Immature natural killer cell (primary cell): Measurements from ENCODE around the gene ACOT8. TPM values are rescaled to one million over a fixed set of nuclear protein-coding genes. Genes with fewer than 3 reads are reported as not detected.
"Not testable (repeated sequence)": the region's sequence is repeated elsewhere in the genome, so short reads cannot be mapped to it uniquely, and the experiment has no call there.

Experiments
- DNase-seq, 3 donors: peaks; one replicate each; pipeline ENCODE4 v3.0.0; 2022; ENCODE audit warnings: mixed read lengths in 1 of 3
- H3K27ac Mint-ChIP-seq, 6 donors: one replicate each; pipeline ENCODE4 v1.8.0; 2020; ENCODE audit warnings: mixed read lengths in 6 of 6, mild to moderate bottlenecking in 5 of 6, inconsistent platforms in 4 of 6, moderate library complexity in 3 of 6
- H3K27me3 Mint-ChIP-seq, 3 donors: one replicate each; pipeline ENCODE4 v1.8.0; 2020 to 2021; ENCODE audit warnings: low read depth in 3 of 3, mild to moderate bottlenecking in 3 of 3, mixed read lengths in 3 of 3, moderate library complexity in 3 of 3, inconsistent platforms in 1 of 3
- H3K36me3 Mint-ChIP-seq, 3 donors: one replicate each; pipeline ENCODE4 v1.8.0; 2020; ENCODE audit warnings: mixed read lengths in 3 of 3, inconsistent platforms in 2 of 3, mild to moderate bottlenecking in 2 of 3
- H3K4me1 Mint-ChIP-seq, 2 donors: one replicate each; pipeline ENCODE4 v1.8.0; 2020; ENCODE audit warnings: inconsistent platforms in 2 of 2, mild to moderate bottlenecking in 2 of 2, mixed read lengths in 2 of 2, moderate library complexity in 1 of 2
- H3K4me3 Mint-ChIP-seq, 5 donors: one replicate each; pipeline ENCODE4 v1.8.0; 2020; ENCODE audit warnings: mild to moderate bottlenecking in 5 of 5, mixed read lengths in 5 of 5, inconsistent platforms in 3 of 5, moderate library complexity in 3 of 5
- H3K9me3 Mint-ChIP-seq, 6 donors: one replicate each; pipeline ENCODE4 v1.8.0; 2020; ENCODE audit warnings: mild to moderate bottlenecking in 6 of 6, mixed read lengths in 6 of 6, inconsistent platforms in 4 of 6, moderate library complexity in 3 of 6
- polyA plus RNA-seq, 3 donors: library from polyadenylated mRNA; unstranded; fragments of 300-500 nt; fragmentation: Illumina TruSeq; gene quantifications; one replicate each; pipeline ENCODE4 v1.2.3, GENCODE V29; 2021

ACOT8 gene
- polyA plus RNA-seq, 3 donors from 2014 or later = 46.9 to 83.7 (median 50.2) TPM

DNA sequence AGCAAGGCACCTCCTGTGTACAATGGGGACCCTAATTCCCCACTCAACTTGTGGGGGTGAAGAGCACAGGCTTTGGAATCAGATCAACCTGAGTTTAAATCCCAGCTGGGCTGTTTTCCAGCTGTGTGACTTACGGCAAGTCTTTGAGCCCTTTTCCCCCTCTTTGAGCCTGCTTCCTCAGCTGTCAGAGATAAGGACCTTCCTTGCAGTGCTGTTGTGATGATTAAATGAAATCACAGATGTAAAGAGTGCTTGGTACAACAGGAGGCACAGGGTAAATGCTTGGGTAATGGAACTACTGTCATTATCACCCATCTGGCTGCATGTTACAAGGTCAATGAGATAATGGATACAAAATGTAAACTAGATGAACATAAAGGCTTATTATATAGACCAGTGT is 20.4 kb downstream of the ACOT8 start:
- Mint-ChIP-seq H3K4me1 (peaks cover 10 to 13% of the 10 kb centered on the region in 2 donors), H3K27ac (no peak overlapping the region), H3K9me3 (no peaks in the 10 kb centered on the region), H3K27me3 (no peaks in the 10 kb centered on the region), H3K4me3 (no peak overlapping the region), H3K36me3 (no peaks in the 10 kb centered on the region)
- DNase-seq = no peak

DNA sequence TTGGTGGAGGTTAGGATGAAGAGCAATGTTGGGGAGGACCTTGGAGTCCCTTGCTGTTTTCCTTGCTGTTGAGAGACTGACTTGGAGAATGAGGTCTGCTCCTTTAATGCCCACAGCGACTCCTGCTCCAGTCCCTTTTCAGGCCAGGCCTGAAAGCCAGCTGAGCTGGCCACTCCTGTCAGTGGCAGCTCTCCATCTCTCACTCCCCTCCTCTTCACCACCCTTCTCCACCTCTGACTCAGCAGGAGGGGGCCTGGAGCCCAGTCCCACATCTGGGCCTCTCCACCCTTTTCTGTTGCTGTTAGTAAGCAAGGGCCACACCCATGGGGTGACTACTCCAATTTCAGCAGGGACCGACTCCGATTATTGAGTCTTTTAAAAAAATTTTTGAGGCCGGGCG is 21.4 kb downstream of the ACOT8 start:
- Mint-ChIP-seq H3K4me1 (peaks cover 9 to 12% of the 10 kb centered on the region in 2 donors), H3K4me3 (peak overlapping the region in 2 of 5 donors; percentile 29 to 51), H3K9me3 (no peaks in the 10 kb centered on the region), H3K36me3 (no peaks in the 10 kb centered on the region), H3K27me3 (no peaks in the 10 kb centered on the region), H3K27ac (no peak overlapping the region)
- no peak for DNase-seq

DNA sequence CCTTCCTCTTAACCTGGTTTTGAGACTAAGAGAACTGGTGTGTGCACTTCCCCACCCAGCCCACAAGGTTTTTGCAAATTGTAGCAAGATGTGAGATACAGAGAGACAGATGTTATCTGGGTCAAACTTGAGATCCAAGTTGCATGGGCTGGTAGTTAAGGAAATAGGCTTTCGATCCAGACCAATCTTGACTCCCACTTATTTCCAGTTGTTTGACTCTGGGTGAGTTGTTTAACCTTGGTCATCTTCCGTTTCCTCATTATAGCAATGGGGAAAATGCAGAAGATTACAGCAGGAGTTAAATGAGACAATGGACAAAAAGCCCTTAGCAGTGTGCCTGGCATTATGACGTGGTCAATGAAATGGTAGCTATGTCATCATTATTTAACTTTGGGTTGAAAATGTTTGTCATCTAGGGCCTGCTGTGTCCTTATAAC is 21.8 kb downstream of the ACOT8 start:
- H3K27ac Mint-ChIP-seq = no peak overlapping the region
- peaks cover 9 to 12% of the 10 kb centered on the region in 2 donors for H3K4me1 Mint-ChIP-seq
- H3K27me3 Mint-ChIP-seq = no peaks in the 10 kb centered on the region
- no peaks in the 10 kb centered on the region for H3K36me3 Mint-ChIP-seq
- DNase-seq = no peak
- H3K4me3 Mint-ChIP-seq = peak overlapping the region in 4 of 5 donors; percentile 29 to 83 (median 56)
- no peaks in the 10 kb centered on the region for H3K9me3 Mint-ChIP-seq

DNA sequence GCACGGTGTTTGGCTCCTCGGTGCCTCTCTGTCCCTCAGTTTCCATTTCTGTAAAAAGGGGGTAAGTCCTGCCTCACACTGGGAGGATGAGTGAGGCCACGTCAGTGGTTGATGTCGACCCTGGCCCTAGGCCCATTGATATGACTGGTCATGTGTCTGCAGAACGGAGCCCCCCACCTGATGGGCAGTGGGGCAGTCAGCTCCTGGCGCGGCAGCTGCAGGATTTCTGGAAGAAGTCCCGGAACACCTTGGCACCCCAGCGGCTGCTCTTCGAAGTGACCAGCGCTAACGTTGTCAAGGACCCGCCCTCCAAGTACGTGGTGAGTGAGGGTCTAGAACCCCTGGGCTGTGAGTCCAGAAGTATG is 22.4 kb downstream of the ACOT8 start:
- DNase-seq = no peak
- H3K27me3 Mint-ChIP-seq = no peaks in the 10 kb centered on the region
- H3K4me1 Mint-ChIP-seq = peaks cover 9 to 12% of the 10 kb centered on the region in 2 donors
- no peaks in the 10 kb centered on the region for H3K36me3 Mint-ChIP-seq
- no peaks in the 10 kb centered on the region for H3K9me3 Mint-ChIP-seq
- H3K27ac Mint-ChIP-seq = no peak overlapping the region
- peak overlapping the region; percentile 60 to 83 (median 64) for H3K4me3 Mint-ChIP-seq

DNA sequence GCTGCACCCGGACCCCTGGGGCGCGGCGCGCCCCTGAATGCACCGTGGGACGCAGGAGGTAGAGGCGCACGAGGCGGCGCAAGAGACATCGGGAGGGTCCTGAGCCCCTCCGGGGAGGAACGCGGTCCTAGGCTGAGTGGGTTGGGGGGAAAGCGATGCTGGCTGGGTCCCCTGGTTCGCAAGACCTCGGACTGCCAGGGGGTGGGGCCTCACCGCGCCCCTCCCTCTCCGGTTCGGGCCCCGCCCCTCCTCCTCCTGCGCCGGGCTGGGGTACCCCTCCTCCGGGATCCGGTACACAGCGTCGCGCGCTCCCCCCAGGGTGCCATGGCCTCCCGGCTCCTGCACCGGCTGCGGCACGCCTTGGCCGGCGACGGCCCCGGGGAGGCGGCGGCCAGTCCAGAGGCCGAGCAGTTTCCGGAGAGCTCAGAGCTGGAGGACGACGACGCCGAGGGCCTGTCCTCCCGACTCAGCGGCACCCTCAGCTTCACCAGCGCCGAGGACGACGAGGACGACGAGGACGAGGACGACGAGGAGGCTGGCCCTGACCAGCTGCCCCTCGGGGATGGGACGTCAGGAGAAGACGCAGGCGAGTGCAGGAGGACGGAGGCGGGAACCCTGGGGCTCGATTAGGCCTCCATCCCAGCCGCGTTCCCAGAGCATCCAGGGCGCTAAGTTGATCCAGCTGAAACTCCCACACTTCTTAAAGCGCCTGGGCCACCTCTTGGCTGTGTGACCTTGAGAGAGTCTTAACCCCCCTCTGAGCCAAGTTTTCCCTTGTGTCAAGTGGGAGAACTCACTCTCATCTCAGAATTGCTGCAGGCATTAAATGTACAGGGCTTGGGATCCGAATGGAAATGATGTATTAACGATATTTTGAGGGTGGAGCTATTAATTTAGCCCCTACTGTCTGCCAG is 23.1 kb downstream of the ACOT8 start:
- peak; percentile 35 to 44 (median 42) for DNase-seq
- Mint-ChIP-seq H3K27me3 (no peaks in the 10 kb centered on the region), H3K4me1 (peaks cover 9 to 12% of the 10 kb centered on the region in 2 donors), H3K9me3 (no peaks in the 10 kb centered on the region), H3K27ac (no peak overlapping the region), H3K4me3 (peak overlapping the region; percentile 60 to 86 (median 83)), H3K36me3 (no peaks in the 10 kb centered on the region)

DNA sequence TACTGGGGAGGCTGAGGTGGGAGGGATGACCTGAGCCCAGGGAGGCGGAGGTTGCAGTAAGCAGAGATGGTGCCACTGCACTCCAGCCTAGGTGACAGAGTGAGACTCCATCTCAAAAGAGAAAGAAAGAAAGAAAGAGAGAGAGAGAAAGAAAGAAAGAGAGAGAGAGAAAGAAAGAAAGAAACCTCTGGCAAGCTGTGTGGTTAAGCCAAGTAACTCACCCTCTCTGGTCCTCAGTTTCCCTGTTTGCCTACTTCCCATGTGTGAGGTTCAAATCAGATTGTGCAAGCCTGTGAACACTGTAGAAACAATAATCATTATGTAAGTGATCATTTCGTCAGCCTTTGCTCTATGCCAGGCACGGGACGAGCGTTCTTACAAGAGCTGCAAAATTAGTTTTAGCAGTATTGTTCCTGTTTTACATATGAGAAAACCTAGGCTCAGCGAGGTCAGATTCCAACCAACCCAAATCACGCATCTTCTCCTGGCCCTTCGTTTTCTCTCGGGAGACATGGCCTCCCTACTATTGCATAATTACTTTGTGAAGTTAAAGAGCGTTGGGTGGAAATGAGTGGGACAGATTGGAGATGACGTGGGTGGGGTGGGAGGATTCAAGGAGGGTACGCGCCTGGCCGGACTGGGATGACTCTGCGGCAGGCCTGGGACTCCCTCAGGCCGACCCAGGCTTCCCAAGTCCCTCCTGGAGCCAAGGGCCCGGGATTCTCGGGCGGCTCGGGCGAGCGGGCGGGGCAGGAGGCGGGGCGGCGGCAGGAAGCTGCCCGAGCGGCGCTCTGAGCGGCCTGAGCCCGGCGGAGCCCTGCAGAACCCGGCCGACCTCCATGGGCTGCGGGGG is 23.9 kb downstream of the ACOT8 start, which contains the start of gene SNX21:
TSS of gene SNX21 (plus strand) at position 770 of the 853 bp plus-strand sequence. CDS start 121 bp downstream, outside the sequence.
- Mint-ChIP-seq H3K9me3 (peaks cover 0 to under 1% (median 0%) of the 10 kb centered on the region in 6 donors), H3K4me3 (peak within 1 kb of the TSS; percentile 75 to 86 (median 83)), H3K4me1 (peaks cover 9 to 12% of the 10 kb centered on the region in 2 donors), H3K27me3 (no peaks in the 10 kb centered on the region), H3K36me3 (no peaks in the 10 kb centered on the region), H3K27ac (peak within 1 kb of the TSS in 3 of 6 donors; percentile 3 to 66 (median 32))
- DNase-seq = peak; percentile 15 to 31 (median 30)

DNA sequence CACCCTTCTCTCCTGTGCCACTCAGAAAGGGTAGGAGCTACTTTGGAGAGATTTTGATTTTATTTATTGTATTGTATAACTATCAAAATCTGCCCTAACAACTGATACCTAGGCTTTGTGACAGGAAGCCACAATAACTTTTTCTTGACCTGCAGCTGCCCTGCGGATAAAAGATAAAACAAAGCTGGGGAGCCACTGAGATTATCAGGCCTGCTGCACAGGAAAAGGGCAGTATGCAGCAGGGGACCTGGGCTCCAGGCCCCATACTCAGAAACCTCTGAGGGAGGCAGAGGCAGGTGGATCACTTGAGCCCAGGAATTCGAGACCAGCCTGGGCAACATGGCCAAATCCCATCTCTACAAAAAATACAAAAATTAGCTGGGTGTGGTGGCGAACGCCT is 24.6 kb downstream of the ACOT8 start:
- no peak for DNase-seq
- Mint-ChIP-seq H3K36me3 (no peaks in the 10 kb centered on the region), H3K4me3 (peak overlapping the region; percentile 59 to 86 (median 78)), H3K27ac (no peak overlapping the region), H3K4me1 (peaks cover 9 to 12% of the 10 kb centered on the region in 2 donors), H3K9me3 (peaks cover 0 to 2% (median 0%) of the 10 kb centered on the region in 6 donors), H3K27me3 (no peaks in the 10 kb centered on the region)

DNA sequence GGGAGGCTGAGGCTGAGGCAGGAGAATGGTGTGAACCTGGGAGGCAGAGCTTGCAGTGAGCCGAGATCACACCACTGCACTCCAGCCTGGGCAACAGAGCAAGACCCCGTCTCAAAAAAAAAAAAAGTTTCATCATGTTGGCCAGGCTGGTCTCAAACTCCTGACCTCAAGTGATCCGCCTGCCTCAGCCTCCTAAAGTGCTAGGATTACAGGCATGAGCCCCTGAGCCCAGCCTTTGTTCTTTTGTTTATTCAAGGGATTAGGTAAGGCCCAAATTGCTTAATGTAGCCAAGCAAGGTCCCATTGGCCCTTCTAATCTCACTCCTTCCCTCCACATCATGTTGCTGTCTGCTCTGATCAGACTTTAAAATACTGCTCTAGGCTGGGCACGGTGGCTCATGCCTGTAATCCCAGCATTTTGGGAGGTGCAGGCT is 27.5 kb downstream of the ACOT8 start:
- not testable (repeated sequence) for H3K4me3 Mint-ChIP-seq, H3K36me3 Mint-ChIP-seq, H3K27me3 Mint-ChIP-seq, H3K9me3 Mint-ChIP-seq, H3K4me1 Mint-ChIP-seq, DNase-seq, H3K27ac Mint-ChIP-seq

DNA sequence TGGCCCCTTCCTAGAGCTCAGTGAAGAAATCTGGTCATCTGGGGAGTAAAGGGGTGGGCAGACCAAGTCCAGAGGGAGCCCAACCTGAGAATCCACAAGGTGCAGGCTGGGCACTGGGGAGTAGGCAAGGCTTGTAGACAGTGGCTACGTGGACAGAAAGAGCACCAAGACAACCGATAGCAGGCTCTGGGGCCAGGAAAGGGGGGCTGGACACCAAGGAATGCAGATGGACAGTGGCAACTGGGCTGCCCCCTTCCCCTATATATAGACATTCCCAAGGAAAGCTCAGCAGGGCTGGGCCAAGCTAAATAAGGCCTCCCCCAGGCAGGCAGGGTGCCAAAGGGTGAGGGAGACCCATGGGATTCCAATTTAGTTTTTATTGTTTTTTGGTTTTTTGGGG is 28.6 kb downstream of the ACOT8 start:
- Mint-ChIP-seq H3K27ac (no peak overlapping the region), H3K27me3 (peaks cover 6 to 9% (median 6%) of the 10 kb centered on the region in 3 donors), H3K4me3 (no peak overlapping the region), H3K9me3 (peaks cover 0 to 2% (median 0%) of the 10 kb centered on the region in 6 donors), H3K4me1 (peaks cover 17 to 20% of the 10 kb centered on the region in 2 donors), H3K36me3 (no peaks in the 10 kb centered on the region)
- DNase-seq = no peak

DNA sequence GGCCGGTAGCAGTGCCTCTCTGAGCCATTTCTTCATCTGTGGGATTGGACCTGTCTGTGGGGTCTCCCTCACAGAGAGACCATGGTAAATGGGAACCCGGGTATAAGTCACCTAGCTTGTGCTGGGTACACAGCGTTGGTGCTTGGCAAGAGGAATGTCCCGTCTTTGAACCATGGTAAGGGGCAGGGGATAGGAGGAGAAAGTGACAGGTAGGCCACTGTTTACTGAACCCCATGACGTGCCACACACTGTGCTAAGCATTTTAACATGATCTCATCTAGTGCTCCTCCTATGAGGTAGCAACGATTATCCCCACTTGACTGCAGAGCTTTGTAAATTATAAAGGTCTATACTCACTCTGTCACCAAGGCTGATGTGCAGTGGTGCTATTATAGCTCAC is 29.5 kb downstream of the ACOT8 start:
- Mint-ChIP-seq H3K9me3 (peaks cover 0 to 2% (median 0%) of the 10 kb centered on the region in 6 donors), H3K27me3 (peaks cover 6 to 10% (median 9%) of the 10 kb centered on the region in 3 donors), H3K27ac (no peak overlapping the region), H3K4me3 (no peak overlapping the region), H3K36me3 (no peaks in the 10 kb centered on the region), H3K4me1 (peaks cover 11 to 14% of the 10 kb centered on the region in 2 donors)
- DNase-seq = no peak

DNA sequence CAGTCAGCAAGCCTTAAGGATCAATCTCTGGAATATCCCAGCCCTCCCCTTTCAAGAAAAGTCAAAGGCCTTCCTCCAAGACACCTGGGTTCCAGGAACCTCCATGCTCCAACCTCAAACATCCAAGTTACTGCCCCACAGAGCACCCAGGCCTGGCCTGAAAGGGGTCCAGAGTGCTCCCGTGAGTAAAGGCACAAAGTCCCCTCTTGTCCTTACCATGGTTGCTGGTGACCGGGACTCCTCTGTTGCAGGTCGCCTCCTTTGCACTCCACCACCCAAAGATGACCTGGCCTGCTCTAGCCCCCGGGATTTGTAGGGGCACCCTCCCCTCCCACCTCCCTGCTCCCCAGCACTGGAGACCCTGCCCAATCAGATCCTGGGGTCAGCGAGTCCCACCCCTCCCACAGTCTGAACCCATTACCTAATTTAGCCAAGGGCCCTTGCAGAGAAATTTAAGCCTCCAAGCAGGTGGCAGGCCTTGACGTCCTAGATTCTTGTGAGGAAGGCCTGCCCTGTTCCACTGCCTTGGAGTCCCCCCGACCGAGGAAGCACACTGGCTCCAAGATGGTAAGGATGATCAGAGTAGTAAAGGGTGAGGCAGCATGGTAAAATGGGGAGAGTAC is 30.1 kb downstream of the ACOT8 start, which contains the start of gene TNNC2:
TSS of gene TNNC2 (minus strand) at position 283 of the 623 bp plus-strand sequence. CDS start at position 219, 64 bp downstream.
- Mint-ChIP-seq H3K27me3 (peaks cover 6 to 11% (median 10%) of the 10 kb centered on the region in 3 donors), H3K4me1 (peaks cover 11 to 13% of the 10 kb centered on the region in 2 donors), H3K27ac (no peak within 1 kb of the TSS), H3K4me3 (no peak within 1 kb of the TSS), H3K36me3 (no peaks in the 10 kb centered on the region), H3K9me3 (peaks cover 0 to 2% (median 0%) of the 10 kb centered on the region in 6 donors)
- no peak for DNase-seq

DNA sequence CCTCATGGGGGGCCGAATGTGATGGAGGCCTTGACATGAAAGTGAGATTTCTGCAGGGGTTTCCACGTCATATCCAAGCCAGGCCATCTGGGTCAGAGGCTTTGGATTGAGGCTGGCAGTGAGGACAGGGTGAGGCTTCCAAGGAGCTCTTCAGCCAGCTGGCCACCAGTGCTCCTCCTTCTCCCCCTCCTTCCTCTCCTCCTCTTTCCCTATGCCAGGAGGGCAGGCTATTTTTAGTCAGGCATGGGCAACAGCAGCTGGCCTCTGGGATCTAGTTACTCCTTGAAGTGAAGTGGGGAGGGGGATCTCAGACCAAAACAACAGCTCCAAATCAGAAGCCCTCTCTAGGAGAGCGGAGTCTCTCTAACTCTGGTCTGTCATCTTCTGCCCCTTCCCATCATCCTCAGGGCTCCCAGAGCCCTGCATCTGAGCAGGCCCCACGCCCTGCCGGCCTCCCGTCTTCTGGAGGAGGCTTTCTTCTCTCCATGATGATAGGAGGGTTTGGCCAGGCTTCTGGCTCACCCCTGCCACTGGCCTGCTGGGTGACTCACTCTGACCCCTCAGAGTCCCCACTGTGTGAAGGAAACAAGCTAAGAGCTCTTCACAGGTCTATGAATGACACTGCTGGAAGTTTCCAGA is 30.7 kb downstream of the ACOT8 start:
- peaks cover 6 to 11% (median 11%) of the 10 kb centered on the region in 3 donors for H3K27me3 Mint-ChIP-seq

More for the DNA sequence above, 30.7 kb downstream of the ACOT8 start:
- H3K36me3 Mint-ChIP-seq = no peaks in the 10 kb centered on the region
- H3K4me3 Mint-ChIP-seq = no peak overlapping the region
- peaks cover 0 to 2% (median 0%) of the 10 kb centered on the region in 6 donors for H3K9me3 Mint-ChIP-seq
- DNase-seq = no peak
- H3K27ac Mint-ChIP-seq = no peak overlapping the region
- peaks cover 11 to 13% of the 10 kb centered on the region in 2 donors for H3K4me1 Mint-ChIP-seq
